ENCODE results near the gene IRF2BP1.
A peak's percentile ranks its signal among the peaks of the same experiment; 100 is the strongest.

The IRF2BP1 gene

GRCh38 chr19:45885556-45886426 is at the start of gene IRF2BP1:
IRF2BP1 (minus strand) TSS chr19:45886141; CDS start chr19:45885774, 367 bp downstream.
- DNase-seq (ENCODE audit: low spot score): peak; percentile 90

- DNase-seq (ENCODE audit: low spot score): no peak
Measured at GRCh38 chr19:45935267-45935666, 49.3 kb upstream of the IRF2BP1 start.

- DNase-seq (ENCODE audit: low spot score): no peak
Measured at GRCh38 chr19:45934551-45935230, 48.8 kb upstream of the IRF2BP1 start.

GRCh38 chr19:45933759-45934158 is 47.8 kb upstream of the IRF2BP1 start:
- no peak for DNase-seq (ENCODE audit: low spot score)

- DNase-seq (ENCODE audit: low spot score): no peak
Measured at GRCh38 chr19:45931055-45931454, 45.1 kb upstream of the IRF2BP1 start.

- DNase-seq (ENCODE audit: low spot score): no peak
Measured at GRCh38 chr19:45929247-45929646, 43.3 kb upstream of the IRF2BP1 start.

GRCh38 chr19:45927565-45928261 is 41.8 kb upstream of the IRF2BP1 start:
- DNase-seq (ENCODE audit: low spot score): peak; percentile 95

- DNase-seq (ENCODE audit: low spot score): no peak
Measured at GRCh38 chr19:45924891-45925447, 39.0 kb upstream of the IRF2BP1 start.

- DNase-seq (ENCODE audit: low spot score): no peak
Measured at GRCh38 chr19:45922281-45922680, 36.3 kb upstream of the IRF2BP1 start.

- DNase-seq (ENCODE audit: low spot score): no peak
Measured at GRCh38 chr19:45920458-45920857, 34.5 kb upstream of the IRF2BP1 start.

GRCh38 chr19:45919678-45920077 is 33.7 kb upstream of the IRF2BP1 start:
- DNase-seq (ENCODE audit: low spot score): no peak

GRCh38 chr19:45918721-45919120 is 32.8 kb upstream of the IRF2BP1 start:
- no peak for DNase-seq (ENCODE audit: low spot score)

- peak; percentile 66 for DNase-seq (ENCODE audit: low spot score)
Measured at GRCh38 chr19:45917421-45918091, 31.6 kb upstream of the IRF2BP1 start.

- no peak for DNase-seq (ENCODE audit: low spot score)
Measured at GRCh38 chr19:45913874-45914830, 28.2 kb upstream of the IRF2BP1 start, which contains the start of gene NANOS2. NANOS2 (minus strand) TSS chr19:45914778; CDS start chr19:45914693, 85 bp downstream.

GRCh38 chr19:45911291-45911690 is 25.4 kb upstream of the IRF2BP1 start:
- DNase-seq (ENCODE audit: low spot score): no peak

- no peak for DNase-seq (ENCODE audit: low spot score)
Measured at GRCh38 chr19:45908956-45909355, 23.0 kb upstream of the IRF2BP1 start.

GRCh38 chr19:45906221-45906620 is 20.3 kb upstream of the IRF2BP1 start:
- DNase-seq (ENCODE audit: low spot score): no peak

GRCh38 chr19:45905011-45905410 is 19.1 kb upstream of the IRF2BP1 start:
- no peak for DNase-seq (ENCODE audit: low spot score)

GRCh38 chr19:45902651-45903625 is 17.0 kb upstream of the IRF2BP1 start:
- DNase-seq (ENCODE audit: low spot score): peak; percentile 100

Data from activated CD4-positive, alpha-beta T cell treated with anti-CD3 and anti-CD28 coated beads, Interleukin-2, Interleukin-4, amounts not matched to agents 100 ng/mL and 50 ng/mL, durations not matched to agents 16 hours and 8 hours (primary cell).